HepG2 (cell line): ENCODE data around the gene GADD45GIP1. TPM values are rescaled to one million over a fixed set of nuclear protein-coding genes. Genes with fewer than 3 reads are reported as not detected.

Source experiments
- ATAC-seq: fragments of 200-7000 bp; cut with Tn5 transposase; 3 replicates; pipeline ENCODE4 v1.9.1; 2020; ENCODE audit warnings: mild to moderate bottlenecking, moderate library complexity
- BruUV-seq: library from RNA; stranded (reverse); fragments of 400-500 nt; replicated peaks from 2 replicates; lab custom pipeline; 2021; lab: Mats Ljungman, UMichigan
- CTCF ChIA-PET: fragments of 300-600 bp; formaldehyde crosslinking; extraction: SDS; loops from one replicate; lab custom pipeline; 2021; ENCODE audit warnings: low total read pairs, inconsistent platforms, low intra/inter-chr PET ratio; lab: Yijun Ruan, JAX
- POLR2A ChIA-PET: fragments of 350-600 bp; sonication (Branson Sonifier 250); formaldehyde crosslinking; loops from one replicate; lab custom pipeline; 2020; ENCODE audit warnings: antibody characterized with exemption, inconsistent platforms; lab: Yijun Ruan, JAX
- DNase-seq: peaks from one replicate; pipeline ENCODE4 v3.0.0-alpha.2; 2015; ENCODE audit warnings: low spot score
- FAIRE-seq: peaks from 3 replicates; lab custom pipeline; 2011; peaks lifted over from hg19 to GRCh38; lab: Jason Lieb, UNC
- H2AFZ ChIP-seq: one replicate; pipeline ENCODE4 v1.6.1; 2011; ENCODE audit warnings: low read length, inconsistent platforms
- H3K27ac ChIP-seq: fragments of 300-600 bp; 3 replicates; pipeline ENCODE4 v1.8.0; 2011; ENCODE audit warnings: mixed run types, mild to moderate bottlenecking, mixed read lengths, low read length, inconsistent platforms; ENCODE audit not compliant: insufficient read depth; ENCODE audit errors: extremely low read length
- H3K27me3 ChIP-seq, 2 experiments: fragments of 200-600 bp in 1 of 2; 2 replicates in 1 of 2; 3 replicates in 1 of 2; pipeline versions ENCODE4 v1.6.0 to v1.8.0; 2011; ENCODE audit warnings: low read length in 2 of 2, mild to moderate bottlenecking in 2 of 2, moderate library complexity in 2 of 2, inconsistent platforms in 1 of 2; ENCODE audit not compliant: insufficient read depth in 2 of 2, control insufficient read depth in 1 of 2
- H3K36me3 ChIP-seq, 2 experiments: fragments of 200-600 bp in 1 of 2; replicated peaks in 1 of 2; 2 replicates in 1 of 2; 3 replicates in 1 of 2; pipeline versions ENCODE4 v1.5.1 to v1.8.0; 2011; ENCODE audit warnings: low read length in 2 of 2, inconsistent platforms in 1 of 2; ENCODE audit not compliant: insufficient read depth in 2 of 2, control insufficient read depth in 1 of 2
- H3K4me1 ChIP-seq: 2 replicates; pipeline ENCODE4 v1.5.1; 2012; ENCODE audit warnings: low read length, inconsistent platforms; ENCODE audit not compliant: insufficient read depth
- H3K4me2 ChIP-seq: 2 replicates; pipeline ENCODE4 v1.6.0; 2011; ENCODE audit warnings: low read depth, low read length, inconsistent platforms
- H3K4me3 ChIP-seq, 3 experiments: fragments of 200-600 bp in 1 of 3; sonication (generic), shearing (Covaris generic) in 1 of 3; replicated peaks in 1 of 3; 2 replicates each; pipeline ENCODE4 v1.5.1; 2011 to 2016; ENCODE audit warnings: low read length in 3 of 3, inconsistent platforms in 2 of 3, low read depth in 2 of 3, mild to moderate bottlenecking in 2 of 3, control low read depth in 1 of 3, mixed read lengths in 1 of 3; ENCODE audit not compliant: insufficient read depth in 1 of 3
- H3K79me2 ChIP-seq: one replicate; pipeline ENCODE4 v1.6.1; 2011; ENCODE audit warnings: low read length, inconsistent platforms; ENCODE audit not compliant: insufficient read depth
- H3K9ac ChIP-seq: 2 replicates; pipeline ENCODE4 v1.6.0; 2011; ENCODE audit warnings: mild to moderate bottlenecking, low read depth, low read length, inconsistent platforms; ENCODE audit not compliant: insufficient read depth
- H3K9me3 ChIP-seq: 2 replicates; pipeline ENCODE4 v1.5.1; 2012; ENCODE audit warnings: mild to moderate bottlenecking, low read length
- H4K20me1 ChIP-seq: 2 replicates; pipeline ENCODE4 v1.6.0; 2011; ENCODE audit warnings: inconsistent platforms, mild to moderate bottlenecking, low read length, moderate library complexity; ENCODE audit not compliant: insufficient read depth
- ARHGAP35 ChIP-seq: sonication (generic); formaldehyde crosslinking; IDR thresholded peaks from 2 replicates; pipeline ENCODE4 v1.9.0; 2022; ENCODE audit warnings: mild to moderate bottlenecking, inconsistent platforms, moderate library complexity, missing genetic modification reagents, borderline replicate concordance
- CTCF ChIP-seq: sonication (generic); formaldehyde crosslinking; IDR thresholded peaks from 2 replicates; pipeline ENCODE4 v1.5.0; 2020; ENCODE audit warnings: mild to moderate bottlenecking, missing genetic modification reagents, moderate library complexity
- GMEB1 ChIP-seq: sonication (generic); formaldehyde crosslinking; IDR thresholded peaks from 2 replicates; pipeline ENCODE4 v1.5.1; 2020; ENCODE audit warnings: missing genetic modification reagents, mild to moderate bottlenecking, borderline replicate concordance
- KLF16 ChIP-seq, 2 experiments: sonication (generic) in 1 of 2; formaldehyde crosslinking in 1 of 2; IDR thresholded peaks; 2 replicates each; pipeline versions ENCODE4 v1.6.1 to v1.8.0; 2016 to 2023; ENCODE audit warnings: missing genetic modification reagents in 2 of 2, missing compliant biosample characterization in 1 of 2
- TBX2 ChIP-seq: sonication (generic); formaldehyde crosslinking; IDR thresholded peaks from 2 replicates; pipeline ENCODE4 v1.5.0; 2020; ENCODE audit warnings: missing genetic modification reagents, mild to moderate bottlenecking, borderline replicate concordance
- ZNF260 ChIP-seq: sonication (generic); formaldehyde crosslinking; IDR thresholded peaks from 2 replicates; pipeline ENCODE4 v1.4.0; 2020; ENCODE audit warnings: missing genetic modification reagents, low read depth, mild to moderate bottlenecking, borderline replicate concordance
- ZNF34 ChIP-seq: sonication (generic); formaldehyde crosslinking; IDR thresholded peaks from 2 replicates; pipeline ENCODE4 v1.4.0; 2020; ENCODE audit warnings: mild to moderate bottlenecking, missing genetic modification reagents, borderline replicate concordance
- WGBS: methylation state at CpG from one replicate; pipeline ENCODE4 v1.1.6; 2017; ENCODE audit warnings: low lambda C conversion rate; 5-methylcytosine and 5-hydroxymethylcytosine counted together
- in situ Hi-C: cut with HindIII; loops from 2 replicates; pipeline ENCODE4 v1.10.0; 2017; ENCODE audit warnings: low pct_unique_long_range_greater_than_20kb; ENCODE audit not compliant: extremely low pct_ligation_motif_present
- intact Hi-C: fragments of 100-400 bp; cut with micrococcal nuclease; formaldehyde crosslinking; loops from one replicate; pipeline ENCODE4 v1.10.0; 2022; ENCODE audit not compliant: unreplicated experiment
- polyA plus RNA-seq, 8 experiments: library from polyadenylated mRNA; depleted of rRNA in 3 of 8; stranded (reverse) in 7 of 8; unstranded in 1 of 8; fragments of >200 nt; fragmentation: Illumina TruSeq in 4 of 8; extraction: Trizol in 4 of 8; gene quantifications; 2 replicates each; pipeline versions ENCODE4 v1.2.1 to v1.2.3, GENCODE V29; 2011 to 2016; ENCODE audit warnings: low read depth in 4 of 8, missing spikeins in 1 of 8, mixed read lengths in 1 of 8; ENCODE audit not compliant: insufficient read depth in 1 of 8
- total RNA-seq, 5 experiments: library from RNA; depleted of rRNA; stranded (reverse); fragments of >200 nt; fragmentation: Illumina TruSeq; extraction: Trizol; gene quantifications; 2 replicates each; pipeline ENCODE4 v1.2.3, GENCODE V29; 2016; ENCODE audit warnings: low read depth in 1 of 5
- TF ChIP-seq, protein P1 (sequence below): sonication (generic); formaldehyde crosslinking; IDR thresholded peaks from 2 replicates; pipeline ENCODE4 v1.5.0; 2020; ENCODE audit warnings: missing genetic modification reagents
- TF ChIP-seq, protein P2 (sequence below): sonication (generic); formaldehyde crosslinking; IDR thresholded peaks from 2 replicates; pipeline ENCODE4 v1.9.0; 2021; ENCODE audit warnings: missing genetic modification reagents, mild to moderate bottlenecking, borderline replicate concordance
- TF ChIP-seq, protein P3 (sequence below): sonication (generic); formaldehyde crosslinking; IDR thresholded peaks from 2 replicates; pipeline ENCODE4 v1.5.0; 2020; ENCODE audit warnings: mild to moderate bottlenecking, low read depth, missing genetic modification reagents, borderline replicate concordance

Gene GADD45GIP1
- total and polyA plus RNA-seq, 2 of the 13 experiments (the other 11 are each of a cell fraction or from before 2014, with no cell fraction given) = 24.6 to 30.7 TPM

- no peaks in the 10 kb centered on the region for H3K9me3 ChIP-seq
- peaks cover 17% of the 10 kb centered on the region for H3K79me2 ChIP-seq
- no peak overlapping the region for H3K27ac ChIP-seq
- intact Hi-C loops (no loop called here), in situ Hi-C loops (no loop called here)
- no peak overlapping the region for H3K4me2 ChIP-seq
- H3K36me3 ChIP-seq = peaks cover 1 to 3% of the 10 kb centered on the region in 2 experiments; a peak in 3 of 5 replicates
- no TSS peak for BruUV-seq
- ChIA-PET POLR2A (interaction anchor here (1.3 kb wide), 1 partner anchor 60 kb away, joined by 3 read pairs; no protein-coding TSS in a partner anchor), CTCF (no interaction called here)
- 91% methylated on average over 7 of the region's 7 CpGs for WGBS
- FAIRE-seq (no peak), ATAC-seq (no peak), DNase-seq (no peak)
- TF ChIP-seq, protein P1, sequence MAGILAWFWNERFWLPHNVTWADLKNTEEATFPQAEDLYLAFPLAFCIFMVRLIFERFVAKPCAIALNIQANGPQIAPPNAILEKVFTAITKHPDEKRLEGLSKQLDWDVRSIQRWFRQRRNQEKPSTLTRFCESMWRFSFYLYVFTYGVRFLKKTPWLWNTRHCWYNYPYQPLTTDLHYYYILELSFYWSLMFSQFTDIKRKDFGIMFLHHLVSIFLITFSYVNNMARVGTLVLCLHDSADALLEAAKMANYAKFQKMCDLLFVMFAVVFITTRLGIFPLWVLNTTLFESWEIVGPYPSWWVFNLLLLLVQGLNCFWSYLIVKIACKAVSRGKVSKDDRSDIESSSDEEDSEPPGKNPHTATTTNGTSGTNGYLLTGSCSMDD (CRISPR knock-in tag) = no peak
- TF ChIP-seq ZNF260 (CRISPR knock-in tag) = no peak
- TF ChIP-seq TBX2 = no peak
- no peak for TF ChIP-seq GMEB1 (CRISPR knock-in tag)
- TF ChIP-seq, protein P2, sequence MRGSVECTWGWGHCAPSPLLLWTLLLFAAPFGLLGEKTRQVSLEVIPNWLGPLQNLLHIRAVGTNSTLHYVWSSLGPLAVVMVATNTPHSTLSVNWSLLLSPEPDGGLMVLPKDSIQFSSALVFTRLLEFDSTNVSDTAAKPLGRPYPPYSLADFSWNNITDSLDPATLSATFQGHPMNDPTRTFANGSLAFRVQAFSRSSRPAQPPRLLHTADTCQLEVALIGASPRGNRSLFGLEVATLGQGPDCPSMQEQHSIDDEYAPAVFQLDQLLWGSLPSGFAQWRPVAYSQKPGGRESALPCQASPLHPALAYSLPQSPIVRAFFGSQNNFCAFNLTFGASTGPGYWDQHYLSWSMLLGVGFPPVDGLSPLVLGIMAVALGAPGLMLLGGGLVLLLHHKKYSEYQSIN = no peak
- TF ChIP-seq CTCF (CRISPR knock-in tag) = no peak
- TF ChIP-seq KLF16 (CRISPR knock-in tag; IDR thresholded peaks at IDR 0.05) = no peak
- TF ChIP-seq, protein P3, sequence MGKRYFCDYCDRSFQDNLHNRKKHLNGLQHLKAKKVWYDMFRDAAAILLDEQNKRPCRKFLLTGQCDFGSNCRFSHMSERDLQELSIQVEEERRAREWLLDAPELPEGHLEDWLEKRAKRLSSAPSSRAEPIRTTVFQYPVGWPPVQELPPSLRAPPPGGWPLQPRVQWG (CRISPR knock-in tag) = no peak
- TF ChIP-seq ZNF34 (CRISPR knock-in tag) = no peak
- TF ChIP-seq ARHGAP35 (CRISPR knock-in tag) = no peak
- H4K20me1 ChIP-seq = peaks cover 3% of the 10 kb centered on the region; the same call in 1 of the 2 replicates
- H3K4me1 ChIP-seq = peaks cover 32% of the 10 kb centered on the region
- H3K4me3 ChIP-seq = no peak overlapping the region
- no peaks in the 10 kb centered on the region for H3K27me3 ChIP-seq
- no peak overlapping the region for H3K9ac ChIP-seq
- no peak overlapping the region for H2AFZ ChIP-seq
Measured at GRCh38 chr19:12993562-12993961, 36.5 kb upstream of the GADD45GIP1 start.
